ENCODE results near the gene IBSP. TPM values are rescaled to one million over a fixed set of nuclear protein-coding genes. Genes with fewer than 3 reads are reported as not detected.

Gene IBSP
- total RNA-seq, 4 donors from 2014 or later, result not detected

DNA sequence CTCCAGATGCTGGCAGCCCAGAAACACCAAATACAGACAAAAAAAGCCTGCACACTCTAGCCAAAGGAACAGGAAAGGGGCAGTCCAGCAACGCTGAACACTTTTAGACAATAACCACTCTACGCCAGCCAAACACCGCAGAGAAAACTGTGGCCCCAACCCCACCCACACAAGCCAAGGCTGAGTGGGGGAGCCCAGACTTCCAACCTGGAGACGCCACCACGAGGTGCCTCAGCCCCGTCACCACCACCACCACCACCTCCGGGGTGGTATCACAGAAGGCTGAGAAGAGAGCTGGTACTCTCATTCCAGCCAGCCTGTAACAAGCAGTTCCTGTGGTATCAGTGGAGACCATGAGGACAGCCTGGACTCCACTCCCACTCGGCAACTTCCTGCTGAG is 56.2 kb downstream of the IBSP start:
- Histone ChIP-seq H3K36me3 (no peaks in the 10 kb centered on the region), H3K4me3 (no peak overlapping the region), H3K4me1 (peaks cover 0 to 3% (median 0%) of the 10 kb centered on the region in 3 donors), H3K27me3 (peaks cover 0 to 6% (median 0%) of the 10 kb centered on the region in 4 donors), H3K9me3 (no peaks in the 10 kb centered on the region), H3K27ac (no peak overlapping the region)
- no peak for DNase-seq
- intact Hi-C loops (cut with DNase I), result loop anchor here (5.0 to 10.0 kb wide), 2 partner anchors 117 to 359 kb away; no protein-coding TSS in a partner anchor
- TF ChIP-seq POLR2A (IDR thresholded peaks at IDR 0.05), result no peak
- TF ChIP-seq, protein P1, sequence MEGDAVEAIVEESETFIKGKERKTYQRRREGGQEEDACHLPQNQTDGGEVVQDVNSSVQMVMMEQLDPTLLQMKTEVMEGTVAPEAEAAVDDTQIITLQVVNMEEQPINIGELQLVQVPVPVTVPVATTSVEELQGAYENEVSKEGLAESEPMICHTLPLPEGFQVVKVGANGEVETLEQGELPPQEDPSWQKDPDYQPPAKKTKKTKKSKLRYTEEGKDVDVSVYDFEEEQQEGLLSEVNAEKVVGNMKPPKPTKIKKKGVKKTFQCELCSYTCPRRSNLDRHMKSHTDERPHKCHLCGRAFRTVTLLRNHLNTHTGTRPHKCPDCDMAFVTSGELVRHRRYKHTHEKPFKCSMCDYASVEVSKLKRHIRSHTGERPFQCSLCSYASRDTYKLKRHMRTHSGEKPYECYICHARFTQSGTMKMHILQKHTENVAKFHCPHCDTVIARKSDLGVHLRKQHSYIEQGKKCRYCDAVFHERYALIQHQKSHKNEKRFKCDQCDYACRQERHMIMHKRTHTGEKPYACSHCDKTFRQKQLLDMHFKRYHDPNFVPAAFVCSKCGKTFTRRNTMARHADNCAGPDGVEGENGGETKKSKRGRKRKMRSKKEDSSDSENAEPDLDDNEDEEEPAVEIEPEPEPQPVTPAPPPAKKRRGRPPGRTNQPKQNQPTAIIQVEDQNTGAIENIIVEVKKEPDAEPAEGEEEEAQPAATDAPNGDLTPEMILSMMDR (IDR thresholded peaks at IDR 0.05), result no peak
- 33 to 73% methylated on average over 4 to 5 of the region's 8 CpGs for WGBS, 2 donors

DNA sequence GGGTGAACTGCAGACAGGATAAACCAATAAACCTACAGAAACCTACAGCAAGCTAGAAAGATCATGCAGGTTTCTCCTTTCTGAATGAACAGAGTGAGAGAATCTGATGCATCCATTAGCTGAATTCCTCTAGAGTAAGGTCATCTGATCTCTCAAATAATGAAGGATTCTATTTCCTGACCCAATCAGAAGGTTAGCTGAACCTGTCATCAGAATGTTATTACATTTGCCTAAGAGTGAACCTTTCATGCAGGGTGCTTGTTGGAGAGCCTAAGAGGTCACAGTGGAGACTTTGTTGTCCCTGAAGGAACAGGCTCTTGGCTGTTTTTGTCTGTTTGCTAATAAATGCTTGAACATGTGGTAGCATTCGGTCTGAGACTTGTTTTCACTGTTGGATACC is 57.5 kb downstream of the IBSP start:
- no peak for TF ChIP-seq POLR2A (IDR thresholded peaks at IDR 0.05)
- TF ChIP-seq, protein P1 (IDR thresholded peaks at IDR 0.05), result no peak
- no peak overlapping the region for H3K27ac ChIP-seq
- no peaks in the 10 kb centered on the region for H3K4me1 ChIP-seq
- H3K27me3 ChIP-seq, result peaks cover 0 to 6% (median 0%) of the 10 kb centered on the region in 4 donors
- 50 to 56% methylated on average over 1 of the region's 1 CpG for WGBS, 2 donors
- no peak for DNase-seq
- no peaks in the 10 kb centered on the region for H3K9me3 ChIP-seq
- H3K4me3 ChIP-seq, result no peak overlapping the region
- no peaks in the 10 kb centered on the region for H3K36me3 ChIP-seq
- intact Hi-C loops (cut with DNase I), result loop anchor here (5.0 to 10.0 kb wide), 2 partner anchors 115 to 358 kb away; no protein-coding TSS in a partner anchor

DNA sequence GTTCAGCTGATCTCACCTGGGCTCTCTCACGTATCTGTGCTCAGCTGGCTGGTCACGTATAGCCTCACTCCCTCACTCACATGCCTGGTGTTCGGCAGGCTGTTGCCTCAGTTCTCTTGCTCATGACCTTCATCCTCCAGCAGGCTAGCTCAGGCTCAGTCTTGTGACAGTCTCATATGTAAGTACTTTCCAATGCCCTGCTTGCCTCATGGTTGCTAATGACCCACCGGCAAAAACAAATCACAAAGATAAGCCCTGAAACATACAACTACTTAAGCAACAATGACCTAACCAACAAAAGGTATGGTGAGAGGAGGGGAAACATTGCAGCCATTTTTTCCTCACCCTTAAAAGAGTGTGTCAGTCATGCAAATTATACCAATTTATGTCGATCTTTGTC is 58.4 kb downstream of the IBSP start:
- peaks cover 0 to 6% (median 0%) of the 10 kb centered on the region in 4 donors for H3K27me3 ChIP-seq
- TF ChIP-seq POLR2A (IDR thresholded peaks at IDR 0.05), result no peak
- TF ChIP-seq, protein P1 (IDR thresholded peaks at IDR 0.05), result no peak
- 51 to 54% methylated on average over 5 of the region's 5 CpGs for WGBS, 2 donors
- intact Hi-C loops (cut with DNase I), result loop anchor here (5.0 to 10.0 kb wide), 2 partner anchors 115 to 357 kb away; no protein-coding TSS in a partner anchor
- H3K9me3 ChIP-seq, result no peaks in the 10 kb centered on the region
- DNase-seq, result no peak
- no peaks in the 10 kb centered on the region for H3K36me3 ChIP-seq
- no peak overlapping the region for H3K4me3 ChIP-seq
- H3K4me1 ChIP-seq, result no peaks in the 10 kb centered on the region
- H3K27ac ChIP-seq, result no peak overlapping the region

Other genes starting within 250 kb of the IBSP start
- gene DSPP, start 191.0 kb upstream of the IBSP start, total RNA-seq, result under 1 TPM in 1 of 4 donors, not detected in 3; 0.09 TPM
- not detected for gene DMP1, start 149.3 kb upstream of the IBSP start, total RNA-seq
- not detected for gene MEPE, start 33.4 kb downstream of the IBSP start, total RNA-seq
- 1 to 10 TPM in 2 of 4 donors, under 1 TPM in 2; 0.15 to 4.0 (median 2.5) TPM for gene SPP1, start 176.2 kb downstream of the IBSP start, total RNA-seq
- gene PKD2, start 208.1 kb downstream of the IBSP start, total RNA-seq, result 10 to 100 TPM in 3 of 4 donors, 1 to 10 TPM in 1; 9.4 to 34.7 (median 13.9) TPM